Ovary (tissue), 3 donors: Measurements from ENCODE around the gene FBXL16.

Experiments used
- CTCF ChIP-seq, 3 donors: fragments of 450-650 bp in 2 of 3; fragments of 200-600 bp in 1 of 3; IDR thresholded peaks; one replicate each; pipeline versions ENCODE4 v1.5.1 to v1.8.0; 2016 to 2022; ENCODE audit warnings: antibody characterized with exemption in 3 of 3, mild to moderate bottlenecking in 1 of 3
- EP300 ChIP-seq: sonication (generic); formaldehyde crosslinking; IDR thresholded peaks from one replicate; pipeline ENCODE4 v1.6.1; 2017; ENCODE audit warnings: antibody characterized with exemption
- POLR2A ChIP-seq: fragments of 450-650 bp; IDR thresholded peaks from one replicate; pipeline ENCODE4 v1.6.1; 2017; ENCODE audit warnings: antibody characterized with exemption, mild to moderate bottlenecking, moderate library complexity
- donor health status: DM: no; HTN: no; CAD: no.

- TF ChIP-seq CTCF (IDR thresholded peaks at IDR 0.05) (no peak), EP300 (no peak), POLR2A (no peak)
Measured at GRCh38 chr16:746637-747036, 41.0 kb upstream of the FBXL16 start.
